Stimulated activated CD4-positive, alpha-beta T cell treated with anti-CD3 and anti-CD28 coated beads, Interleukin-4, amount 100 ng/mL, for 4 hours (primary cell): ENCODE results near the gene RHOXF2.

ENCODE experiments used
- DNase-seq, 2 experiments: peaks; one replicate each; pipeline ENCODE4 v3.0.0-alpha.2; 2020

Gene RHOXF2

DNA sequence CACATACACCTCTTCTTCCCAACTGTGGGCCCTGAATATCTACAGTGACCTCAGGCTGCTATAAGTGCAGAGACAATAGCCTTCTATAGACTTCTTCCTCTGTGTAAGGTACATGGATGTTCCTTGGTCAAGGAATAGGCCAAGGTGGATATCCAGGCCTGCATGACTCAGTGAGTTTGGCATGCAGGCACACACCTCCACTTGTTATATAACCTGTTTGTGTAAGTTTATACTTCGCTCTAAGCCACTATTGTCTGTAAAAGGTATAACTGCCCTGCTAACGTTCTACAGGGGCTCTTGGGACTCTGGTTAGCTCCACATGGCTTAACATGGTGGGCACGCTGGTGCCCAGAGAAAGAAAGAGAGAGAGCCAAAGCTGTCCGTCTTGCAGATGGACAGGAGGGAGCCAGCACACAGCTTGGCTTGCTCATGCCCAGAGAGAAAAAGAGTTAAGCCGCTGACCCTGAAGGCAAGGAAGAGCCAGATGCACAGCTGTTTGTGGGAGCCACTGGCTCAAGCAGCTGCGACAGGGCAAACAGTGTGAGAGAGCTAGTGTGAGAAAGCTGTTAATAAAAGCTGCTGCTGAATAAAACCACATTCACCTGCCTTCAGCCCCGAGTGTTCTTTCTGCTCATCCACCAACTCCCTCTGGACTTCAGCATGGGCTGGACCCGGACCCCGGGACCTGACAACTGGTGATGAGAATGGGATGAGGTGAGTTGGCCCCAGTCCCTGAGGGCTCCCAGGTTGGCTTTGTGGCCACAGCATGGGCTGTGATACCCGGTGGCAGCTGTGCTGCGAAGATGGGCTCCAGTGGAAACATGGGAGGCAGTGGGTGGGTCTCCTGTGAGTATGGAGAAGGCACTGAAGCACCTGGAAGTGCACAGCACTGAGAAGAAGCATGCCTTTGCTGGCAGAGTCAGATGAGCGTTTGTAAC is 47.7 kb downstream of the RHOXF2 start:
- DNase-seq, result no peak

DNA sequence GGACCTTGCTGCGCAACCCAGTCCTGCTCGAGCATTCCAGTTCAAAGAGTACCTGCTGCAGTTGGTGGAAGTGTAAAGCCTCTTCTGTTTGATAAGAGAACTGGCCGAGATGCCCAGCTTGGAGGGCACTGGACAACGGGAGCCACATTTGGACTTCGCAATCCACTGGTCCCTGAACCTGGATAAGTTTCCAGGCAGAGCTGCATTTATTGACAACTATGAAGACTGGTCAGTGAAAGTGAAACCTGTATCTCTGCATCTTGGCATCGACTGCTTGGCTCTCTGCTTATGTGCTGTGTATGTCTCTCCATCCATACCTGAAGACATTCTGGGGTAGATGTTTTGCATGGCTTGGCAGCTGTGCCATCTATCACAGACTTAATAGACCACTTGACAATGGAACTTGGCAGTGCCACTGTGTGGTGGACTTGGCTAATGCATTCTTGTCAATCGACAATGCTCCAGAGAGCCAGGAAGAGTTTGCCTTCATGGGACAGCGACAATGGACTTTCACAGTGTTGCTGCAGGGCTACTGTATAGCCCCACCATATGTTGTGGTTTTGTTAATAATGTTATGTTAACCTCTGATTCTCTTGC is 48.7 kb downstream of the RHOXF2 start:
- DNase-seq, result no peak

DNA sequence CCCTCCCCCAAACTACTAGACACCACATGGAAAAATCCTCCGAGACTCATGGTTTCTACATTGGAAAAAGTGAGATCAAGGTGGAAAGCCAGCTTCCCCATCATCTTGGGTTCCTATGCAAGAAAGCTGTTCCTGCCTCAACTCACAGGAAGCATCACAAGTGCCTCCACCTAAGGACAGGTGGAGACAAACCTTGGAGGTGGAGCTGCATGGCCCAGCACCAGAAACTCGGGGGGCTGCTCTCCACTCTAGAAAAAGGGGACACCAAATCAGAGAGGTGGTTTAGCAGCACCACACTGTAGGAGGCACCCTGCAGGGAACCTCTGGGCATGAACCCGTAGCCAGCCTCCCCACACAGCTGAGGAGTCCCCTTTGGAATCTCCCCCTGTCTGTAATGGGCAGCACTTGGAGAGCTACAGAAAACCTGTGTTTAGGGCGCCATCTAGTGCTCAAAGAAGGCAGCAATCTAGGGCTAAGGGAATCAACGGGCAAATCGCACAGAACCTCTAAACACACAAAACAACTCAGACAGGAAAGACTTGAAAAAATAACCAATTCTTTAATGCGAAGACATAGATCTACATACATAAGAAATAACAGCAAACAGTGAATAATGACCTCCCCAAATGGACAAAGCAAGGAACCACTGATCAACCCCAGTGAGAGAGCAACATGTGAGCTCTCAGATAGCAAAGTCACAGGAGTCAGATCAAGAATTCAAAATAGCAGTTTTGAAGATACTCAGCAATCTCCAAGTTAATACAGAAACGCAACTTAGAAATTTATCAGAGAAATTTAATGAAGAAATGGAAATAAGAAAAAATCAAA is 55.2 kb downstream of the RHOXF2 start:
- DNase-seq, result peak; percentile 37 to 43
